HG03045 (cell line): ENCODE data around the gene RPS24.
A peak's percentile ranks its signal among the peaks of the same experiment; 100 is the strongest.
"Not testable (repeated sequence)": the region's sequence is repeated elsewhere in the genome, so short reads cannot be mapped to it uniquely, and the experiment has no call there.

Source experiments
- ATAC-seq: cut with Tn5 transposase; IDR thresholded peaks from one replicate; pipeline ENCODE4 v1.9.1; 2021; ENCODE audit warnings: mild to moderate bottlenecking, moderate library complexity; ENCODE audit not compliant: unreplicated experiment

RPS24 gene

GRCh38 chr10:78047314-78047891 lies 13.7 kb downstream of the RPS24 start:
- ATAC-seq = peak; percentile 65

GRCh38 chr10:78049851-78050250 lies 16.2 kb downstream of the RPS24 start:
- no peak for ATAC-seq

GRCh38 chr10:78053211-78053868 lies 19.7 kb downstream of the RPS24 start:
- no peak for ATAC-seq

GRCh38 chr10:78058562-78058961 lies 24.9 kb downstream of the RPS24 start:
- ATAC-seq = no peak

GRCh38 chr10:78059906-78060702 lies 26.4 kb downstream of the RPS24 start:
- no peak for ATAC-seq

GRCh38 chr10:78062296-78062695 lies 28.6 kb downstream of the RPS24 start:
- no peak for ATAC-seq

GRCh38 chr10:78063236-78063635 lies 29.6 kb downstream of the RPS24 start:
- ATAC-seq = no peak

- not testable (repeated sequence) for ATAC-seq
These were observed 31.3 kb downstream of the RPS24 start for GRCh38 chr10:78064919-78065318.

- ATAC-seq = no peak
These were observed 31.9 kb downstream of the RPS24 start for GRCh38 chr10:78065611-78066010.

GRCh38 chr10:78066012-78066411 lies 32.3 kb downstream of the RPS24 start:
- ATAC-seq = no peak

- ATAC-seq = no peak
These were observed 33.2 kb downstream of the RPS24 start for GRCh38 chr10:78066728-78067430.

GRCh38 chr10:78069151-78069550 lies 35.5 kb downstream of the RPS24 start:
- ATAC-seq = no peak

GRCh38 chr10:78070064-78070463 lies 36.4 kb downstream of the RPS24 start:
- ATAC-seq = not testable (repeated sequence)

GRCh38 chr10:78070726-78071125 lies 37.1 kb downstream of the RPS24 start:
- no peak for ATAC-seq

- ATAC-seq = no peak
These were observed 37.6 kb downstream of the RPS24 start for GRCh38 chr10:78071140-78071856.

- ATAC-seq = no peak
These were observed 38.2 kb downstream of the RPS24 start for GRCh38 chr10:78071857-78072179.

- no peak for ATAC-seq
These were observed 38.8 kb downstream of the RPS24 start for GRCh38 chr10:78072504-78072903.

GRCh38 chr10:78075806-78076205 lies 42.1 kb downstream of the RPS24 start:
- not testable (repeated sequence) for ATAC-seq

- no peak for ATAC-seq
These were observed 45.1 kb downstream of the RPS24 start for GRCh38 chr10:78078539-78079330.

- no peak for ATAC-seq
These were observed 45.7 kb downstream of the RPS24 start for GRCh38 chr10:78079411-78079810.
